Testis (tissue), 3 donors: ENCODE data around the gene ERF. TPM values are rescaled to one million over a fixed set of nuclear protein-coding genes. Genes with fewer than 3 reads are reported as not detected.

Source experiments
- DNase-seq: peaks from one replicate; pipeline ENCODE4 v3.0.0-alpha.2; 2019
- H3K27ac ChIP-seq, 2 donors: fragments of 200-600 bp; sonication (generic); one replicate each; pipeline ENCODE4 v1.5.1; 2019
- H3K27me3 ChIP-seq: fragments of 200-600 bp; sonication (generic); one replicate; pipeline ENCODE4 v1.5.1; 2019
- H3K36me3 ChIP-seq: fragments of 200-600 bp; sonication (generic); one replicate; pipeline ENCODE4 v1.5.1; 2017; ENCODE audit warnings: low read depth; ENCODE audit errors: missing control alignments
- H3K4me1 ChIP-seq: fragments of 200-600 bp; sonication (generic); one replicate; pipeline ENCODE4 v1.5.1; 2019
- H3K4me3 ChIP-seq, 2 donors: fragments of 200-600 bp; sonication (generic); one replicate each; pipeline ENCODE4 v1.5.1; 2017 to 2019
- H3K9me3 ChIP-seq: fragments of 200-600 bp; sonication (generic); one replicate; pipeline ENCODE4 v1.5.1; 2017
- CTCF ChIP-seq, 3 experiments: fragments of 450-650 bp in 2 of 3; fragments of 200-600 bp in 1 of 3; sonication (generic) in 1 of 3; IDR thresholded peaks; one replicate each; pipeline ENCODE4 v1.5.1; 2016 to 2019; ENCODE audit warnings: antibody characterized with exemption in 3 of 3, mild to moderate bottlenecking in 2 of 3, moderate library complexity in 1 of 3
- POLR2A ChIP-seq: fragments of 450-650 bp; IDR thresholded peaks from one replicate; pipeline ENCODE4 v1.6.1; 2017; ENCODE audit warnings: antibody characterized with exemption, mild to moderate bottlenecking, moderate library complexity
- WGBS, 2 donors: methylation state at CpG; one replicate each; pipeline ENCODE4 v1.1.5; 2018; 5-methylcytosine and 5-hydroxymethylcytosine counted together
- intact Hi-C: fragments of 100-400 bp; cut with DNase I; formaldehyde crosslinking; loops from one replicate; pipeline ENCODE4 v1.15.1; 2023; ENCODE audit warnings: low total_unique reads
- polyA plus RNA-seq: library from polyadenylated mRNA; stranded (reverse); fragments of 350-450 nt; fragmentation: Illumina TruSeq; extraction: RNeasy Lipid Tissue Mini Kit (QIAGEN cat#74804); gene quantifications from one replicate; pipeline ENCODE4 v1.2.3, GENCODE V29; 2014; ENCODE audit warnings: low read depth, low replicate concordance; ENCODE audit not compliant: insufficient read depth
- total RNA-seq, 2 donors: library from RNA; depleted of rRNA; stranded (reverse); fragments of >200 nt; gene quantifications; one replicate each; pipeline ENCODE4 v1.2.3, GENCODE V29; 2016

Gene ERF
- total and polyA plus RNA-seq, 3 donors from 2014 or later = 59.6 to 120 (median 85.4) TPM

DNA sequence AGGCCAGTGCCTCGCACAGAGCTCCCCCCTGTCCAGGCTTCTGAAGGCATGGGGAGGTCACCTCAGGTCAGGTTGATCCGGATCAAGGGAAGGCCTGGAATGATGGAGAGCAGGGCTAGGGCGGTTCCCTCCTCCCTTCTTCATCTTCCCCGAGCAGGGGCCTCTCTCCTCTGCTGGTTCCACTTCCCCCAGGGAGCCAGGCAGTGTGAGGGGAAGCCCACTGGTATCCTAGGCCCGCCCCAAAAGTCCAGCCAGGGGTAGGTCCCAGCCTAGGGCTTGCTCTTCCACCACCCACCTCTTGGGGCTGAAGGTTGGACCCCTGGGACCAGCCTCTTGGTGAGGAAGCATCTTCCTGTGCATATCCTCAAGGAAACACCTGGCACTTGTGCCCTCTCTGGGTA lies 30.6 kb upstream of the ERF start:
- Histone ChIP-seq H3K27me3 (no peaks in the 10 kb centered on the region), H3K9me3 (no peaks in the 10 kb centered on the region), H3K36me3 (no peaks in the 10 kb centered on the region), H3K4me3 (no peak overlapping the region), H3K4me1 (peaks cover 51% of the 10 kb centered on the region), H3K27ac (peak overlapping the region; percentile 90)
- 35 to 45% methylated on average over 4 to 5 of the region's 5 CpGs for WGBS, 2 donors
- TF ChIP-seq POLR2A = no peak
- peak in 1 of 3 experiments; percentile 18 for TF ChIP-seq CTCF (IDR thresholded peaks at IDR 0.05)
- intact Hi-C loops = no loop called here
- DNase-seq = no peak

GRCh38 chr19:42284591-42285341 lies 29.8 kb upstream of the ERF start:
- peaks cover 52% of the 10 kb centered on the region for H3K4me1 ChIP-seq
- H3K4me3 ChIP-seq = peak overlapping the region; percentile 76
- no peaks in the 10 kb centered on the region for H3K27me3 ChIP-seq
- no peak for DNase-seq
- WGBS, 2 donors = 2 to 5% methylated on average over 15 to 33 of the region's 41 CpGs
- H3K9me3 ChIP-seq = no peaks in the 10 kb centered on the region
- intact Hi-C loops = no loop called here
- TF ChIP-seq CTCF (IDR thresholded peaks at IDR 0.05) (no peak), POLR2A (no peak)
- no peaks in the 10 kb centered on the region for H3K36me3 ChIP-seq
- peak overlapping the region; percentile 90 for H3K27ac ChIP-seq

DNA sequence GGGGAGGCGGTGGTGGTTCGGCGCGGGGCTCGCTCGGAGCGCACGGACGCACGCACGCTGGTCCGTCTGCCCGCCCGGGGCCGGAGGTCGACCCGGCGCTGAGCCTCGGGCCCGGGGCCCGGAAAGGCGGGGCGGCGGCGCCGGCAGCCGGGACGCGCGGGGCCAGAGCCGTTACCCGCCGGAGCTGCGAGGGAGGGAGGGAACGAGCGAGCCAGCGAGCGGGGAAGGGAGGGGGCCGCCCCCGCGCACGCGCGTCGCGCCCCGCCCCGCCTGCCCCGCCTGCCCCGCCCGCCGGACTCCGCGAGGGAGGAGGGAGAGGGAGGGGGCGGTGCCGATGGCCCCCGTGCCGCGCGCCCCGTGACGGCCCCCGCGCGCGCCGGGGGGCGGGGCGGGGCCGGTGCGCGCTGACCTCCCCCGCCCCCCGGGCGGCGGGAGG lies 29.2 kb upstream of the ERF start:
- no peaks in the 10 kb centered on the region for H3K36me3 ChIP-seq
- no peaks in the 10 kb centered on the region for H3K9me3 ChIP-seq
- peak overlapping the region in 1 of 2 donors; percentile 98 for H3K27ac ChIP-seq
- peaks cover 59% of the 10 kb centered on the region for H3K4me1 ChIP-seq
- peak overlapping the region in 1 of 2 donors; percentile 76 for H3K4me3 ChIP-seq
- H3K27me3 ChIP-seq = no peaks in the 10 kb centered on the region
- 0% methylated on average over 34 of the region's 76 CpGs; no CpG with 5 or more reads in 1 of the 2 donors for WGBS, 2 donors
- DNase-seq = peak; percentile 76
- TF ChIP-seq POLR2A = no peak
- TF ChIP-seq CTCF (IDR thresholded peaks at IDR 0.05) = no peak
- intact Hi-C loops = no loop called here

DNA sequence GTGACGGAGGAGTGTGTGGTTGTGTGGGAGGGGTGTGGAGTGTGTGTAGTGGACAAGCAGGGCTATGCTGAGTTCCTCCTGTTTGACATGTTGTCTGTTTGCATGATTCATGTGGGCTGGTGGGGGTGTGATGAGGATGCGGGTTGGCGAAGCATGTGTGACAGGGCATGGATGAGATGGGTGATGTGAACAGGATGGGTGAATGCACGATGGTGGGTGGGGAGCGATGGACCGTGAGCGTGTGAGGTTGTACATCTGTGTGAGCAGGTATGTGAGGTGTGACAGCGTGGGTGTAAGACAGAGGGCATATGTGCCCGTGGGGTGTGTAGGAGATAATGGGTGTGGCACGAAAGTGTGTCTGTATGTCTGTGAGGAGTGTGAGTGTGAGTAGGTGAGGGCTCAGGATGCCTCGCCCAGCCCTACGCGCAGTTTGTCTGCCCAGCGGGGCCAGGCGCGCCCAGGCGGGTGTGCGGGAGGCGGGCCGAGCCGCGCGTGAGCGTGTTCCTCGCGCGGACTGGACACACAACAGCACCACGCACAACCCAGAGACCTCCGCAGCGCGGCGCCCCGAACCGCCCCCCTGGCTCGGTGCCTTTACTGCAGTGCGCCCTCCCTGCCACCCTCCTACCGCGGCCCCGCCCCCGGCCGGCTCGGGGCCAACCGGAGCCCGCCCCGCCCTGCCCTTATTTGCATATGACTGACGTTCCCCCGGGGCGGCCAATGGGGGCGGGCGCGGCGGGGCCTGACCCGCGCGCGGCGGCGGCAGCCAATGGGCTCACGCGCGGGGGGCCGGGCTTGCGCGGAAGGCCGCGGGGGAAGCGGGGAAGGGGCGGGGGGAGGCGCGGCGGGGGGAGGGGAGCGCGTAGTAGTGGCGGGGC lies 28.5 kb upstream of the ERF start:
- H3K4me1 ChIP-seq = peaks cover 65% of the 10 kb centered on the region
- no peaks in the 10 kb centered on the region for H3K27me3 ChIP-seq
- 1 to 5% methylated on average over 13 to 56 of the region's 74 CpGs for WGBS, 2 donors
- peak; percentile 98 for DNase-seq
- no peaks in the 10 kb centered on the region for H3K36me3 ChIP-seq
- TF ChIP-seq POLR2A (no peak), CTCF (IDR thresholded peaks at IDR 0.05) (peak in 1 of 3 experiments; percentile 2)
- intact Hi-C loops = no loop called here
- peak overlapping the region; percentile 53 to 76 for H3K4me3 ChIP-seq
- H3K9me3 ChIP-seq = no peaks in the 10 kb centered on the region
- peak overlapping the region; percentile 87 to 98 for H3K27ac ChIP-seq
